Subcutaneous adipose tissue (tissue), 4 donors: Measurements from ENCODE around the gene ABCA10. TPM values are rescaled to one million over a fixed set of nuclear protein-coding genes. Genes with fewer than 3 reads are reported as not detected.

Experiments used
- total RNA-seq, 4 donors: library from RNA; depleted of rRNA; stranded (reverse); fragments of >200 nt; gene quantifications; one replicate each; pipeline ENCODE4 v1.1.0, GENCODE V29; 2016
- TF ChIP-seq, protein P1 (sequence below): fragments of 450-650 bp; IDR thresholded peaks from one replicate; pipeline ENCODE4 v1.5.1; 2016; ENCODE audit warnings: low read depth, mild to moderate bottlenecking, control low read depth, antibody characterized with exemption, moderate library complexity

ABCA10 gene
- total RNA-seq, 4 donors from 2014 or later = 12.7 to 32.8 (median 24.5) TPM

DNA sequence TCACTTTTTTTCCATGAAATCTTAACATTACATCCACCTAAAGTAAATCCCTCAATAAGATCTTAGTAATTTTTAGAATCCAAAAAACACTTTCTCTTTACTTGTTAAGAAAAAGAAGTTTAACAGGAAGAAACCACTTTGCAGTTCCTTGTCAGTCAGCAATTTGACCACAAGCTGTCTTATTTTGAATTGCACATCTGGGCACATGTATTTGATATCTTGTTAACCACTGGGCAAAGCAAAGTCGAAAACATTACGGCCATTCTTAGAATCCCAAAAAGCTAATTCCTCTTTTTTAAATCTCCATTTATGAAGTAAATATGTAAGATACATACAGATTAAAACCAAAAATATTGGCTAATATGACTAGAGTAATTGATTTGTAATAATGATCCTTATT is 1.1 kb downstream of the ABCA10 start:
- TF ChIP-seq, protein P1, sequence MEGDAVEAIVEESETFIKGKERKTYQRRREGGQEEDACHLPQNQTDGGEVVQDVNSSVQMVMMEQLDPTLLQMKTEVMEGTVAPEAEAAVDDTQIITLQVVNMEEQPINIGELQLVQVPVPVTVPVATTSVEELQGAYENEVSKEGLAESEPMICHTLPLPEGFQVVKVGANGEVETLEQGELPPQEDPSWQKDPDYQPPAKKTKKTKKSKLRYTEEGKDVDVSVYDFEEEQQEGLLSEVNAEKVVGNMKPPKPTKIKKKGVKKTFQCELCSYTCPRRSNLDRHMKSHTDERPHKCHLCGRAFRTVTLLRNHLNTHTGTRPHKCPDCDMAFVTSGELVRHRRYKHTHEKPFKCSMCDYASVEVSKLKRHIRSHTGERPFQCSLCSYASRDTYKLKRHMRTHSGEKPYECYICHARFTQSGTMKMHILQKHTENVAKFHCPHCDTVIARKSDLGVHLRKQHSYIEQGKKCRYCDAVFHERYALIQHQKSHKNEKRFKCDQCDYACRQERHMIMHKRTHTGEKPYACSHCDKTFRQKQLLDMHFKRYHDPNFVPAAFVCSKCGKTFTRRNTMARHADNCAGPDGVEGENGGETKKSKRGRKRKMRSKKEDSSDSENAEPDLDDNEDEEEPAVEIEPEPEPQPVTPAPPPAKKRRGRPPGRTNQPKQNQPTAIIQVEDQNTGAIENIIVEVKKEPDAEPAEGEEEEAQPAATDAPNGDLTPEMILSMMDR = no peak

DNA sequence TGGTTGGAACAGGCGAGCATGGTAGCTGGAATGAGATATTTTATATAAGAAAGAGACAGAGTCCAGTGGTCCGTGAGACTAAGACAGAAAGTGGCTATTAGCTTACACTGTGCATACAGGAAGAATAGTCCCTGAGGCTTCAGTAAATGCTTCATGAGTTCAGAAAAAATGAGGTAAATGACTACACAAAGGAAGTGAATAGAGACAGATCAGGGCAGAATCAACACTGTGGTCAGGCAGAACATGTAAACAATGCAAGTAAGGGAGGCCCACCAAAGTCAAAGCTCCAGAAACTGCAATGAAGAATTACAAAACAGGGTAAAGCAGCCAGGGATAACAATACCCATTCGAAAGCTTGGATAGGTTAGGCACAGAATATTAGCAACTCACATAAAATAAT is 4.8 kb downstream of the ABCA10 start:
- TF ChIP-seq, protein P1 = no peak

DNA sequence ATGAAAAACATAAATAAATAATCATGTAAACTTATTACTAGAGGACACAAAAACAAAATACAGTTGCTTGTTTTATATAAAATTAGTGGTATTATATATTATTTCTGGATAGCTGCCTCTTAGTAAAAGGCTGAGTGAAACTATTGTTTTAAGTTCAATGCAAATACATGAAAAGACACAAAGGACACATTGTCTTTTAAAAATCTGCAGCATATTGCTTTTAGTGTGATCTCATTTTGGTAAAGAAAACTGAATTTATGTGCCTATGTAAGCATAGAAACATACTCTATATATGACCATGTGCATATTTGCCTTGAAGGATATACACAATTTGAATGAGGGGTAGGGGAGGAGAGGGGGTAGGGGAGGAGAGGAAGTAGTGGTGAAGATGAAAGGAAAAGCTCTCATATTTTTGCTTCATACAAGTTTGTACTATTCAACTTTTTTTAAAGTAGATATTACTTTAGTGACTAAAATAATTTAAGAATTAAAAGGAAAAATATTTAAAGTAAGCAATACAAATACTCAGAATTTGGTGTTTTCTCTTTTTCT is 5.8 kb downstream of the ABCA10 start:
- TF ChIP-seq, protein P1 = no peak

DNA sequence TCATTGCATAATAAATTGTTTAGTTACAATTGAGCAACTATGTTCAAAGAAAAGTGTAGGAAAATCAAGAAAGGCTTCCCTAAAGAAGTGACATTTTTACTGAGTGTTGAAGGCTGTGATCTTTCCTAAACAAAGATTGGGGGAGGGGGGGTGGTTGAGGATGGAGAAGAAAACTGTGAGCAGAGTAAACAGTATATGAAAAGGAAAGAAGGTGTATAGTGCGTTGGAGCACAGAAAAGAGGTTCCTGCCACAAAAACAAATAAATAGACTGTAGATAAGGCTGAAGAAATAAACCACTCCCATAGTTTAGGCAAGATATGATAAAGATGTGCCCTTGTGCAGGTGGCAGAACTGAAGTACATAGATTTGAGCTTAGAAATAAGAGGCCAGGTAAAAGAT is 8.5 kb downstream of the ABCA10 start:
- TF ChIP-seq, protein P1 = no peak

DNA sequence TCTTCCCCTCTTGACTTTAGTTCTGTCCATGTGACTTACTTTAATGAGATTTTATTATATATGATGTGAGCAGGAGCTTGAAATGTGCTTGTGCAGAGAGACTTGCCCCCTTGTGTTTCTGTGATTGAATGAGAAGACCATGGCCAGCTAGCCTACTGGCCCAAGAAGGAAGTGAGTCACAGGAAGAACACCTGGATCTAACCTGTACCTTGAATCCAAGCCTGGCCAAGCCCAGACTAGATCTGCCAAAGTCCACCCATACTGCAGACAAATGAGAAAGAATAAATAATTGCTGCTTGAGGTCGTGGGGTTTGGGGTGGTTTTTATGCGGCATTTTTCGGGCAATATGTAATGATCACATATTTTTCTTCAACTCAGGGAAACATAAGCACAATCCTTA is 9.6 kb downstream of the ABCA10 start:
- TF ChIP-seq, protein P1 = no peak

DNA sequence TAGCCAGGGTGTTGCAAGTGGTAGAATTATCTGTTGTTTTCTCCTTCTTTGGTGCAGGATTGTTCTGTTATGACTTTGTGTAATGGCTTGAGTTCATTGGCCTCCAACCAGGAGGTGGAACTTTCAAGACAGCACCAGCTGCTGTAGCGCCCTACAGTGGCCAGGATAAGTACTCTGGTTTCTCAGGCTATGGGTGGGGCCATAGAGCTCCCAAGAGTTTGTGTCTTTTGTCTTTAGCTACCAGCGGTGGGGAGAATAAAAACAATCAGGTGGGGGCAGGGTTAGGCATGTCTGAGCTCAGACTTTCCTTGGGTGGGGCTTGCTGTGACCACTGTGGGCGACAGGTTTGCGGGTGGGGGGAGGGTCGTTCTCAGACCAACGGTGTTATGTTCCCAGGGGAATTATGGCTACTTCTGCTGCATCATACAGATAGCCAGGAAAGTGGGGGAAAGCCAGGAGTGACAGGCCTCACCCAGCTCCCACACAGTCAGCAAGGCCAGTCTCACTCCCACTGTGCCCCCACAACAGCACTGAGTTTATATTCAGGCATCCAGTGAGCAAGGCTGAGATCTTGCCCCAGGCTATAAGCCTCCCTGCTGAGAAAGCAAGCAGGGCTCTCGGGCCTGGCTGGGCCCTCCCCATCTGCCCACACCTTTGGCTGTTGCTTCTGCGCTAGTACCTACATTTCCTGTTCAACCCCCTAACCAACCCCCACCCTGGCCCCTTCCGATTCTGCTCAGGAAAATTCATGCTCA is 15.4 kb downstream of the ABCA10 start:
- TF ChIP-seq, protein P1 = no peak

DNA sequence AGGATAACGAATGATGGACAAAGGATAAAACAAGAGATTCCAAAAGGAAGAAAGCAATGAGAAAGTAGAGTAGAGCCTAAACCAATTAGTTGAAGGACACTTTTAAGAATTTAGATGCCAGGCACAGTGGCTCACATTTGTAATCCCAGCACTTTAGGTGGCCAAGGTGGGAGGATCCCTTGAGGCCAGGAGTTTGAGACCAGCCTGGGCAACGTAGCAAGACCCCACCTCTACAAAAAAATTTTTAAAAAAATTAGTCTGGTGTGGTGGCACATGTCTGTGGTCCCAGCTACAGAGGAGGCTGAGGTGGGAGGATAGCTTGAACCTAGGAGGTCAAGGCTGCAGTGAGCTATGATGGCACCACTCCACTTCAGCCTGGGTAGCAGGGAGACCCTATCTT is 20.0 kb downstream of the ABCA10 start:
- TF ChIP-seq, protein P1 = no peak
